Vagina (tissue), 2 donors: Measurements from ENCODE around the gene BTBD10. TPM values are rescaled to one million over a fixed set of nuclear protein-coding genes. Genes with fewer than 3 reads are reported as not detected.

Experiments used
- DNase-seq, 2 donors: peaks; one replicate each; pipeline ENCODE4 v3.0.0-alpha.2; 2017; ENCODE audit errors: extremely low spot score in 2 of 2
- H3K27ac ChIP-seq: fragments of 200-600 bp; sonication (generic); one replicate; pipeline ENCODE4 v1.5.1; 2019
- H3K27me3 ChIP-seq: fragments of 200-600 bp; sonication (generic); one replicate; pipeline ENCODE4 v1.5.1; 2019
- H3K36me3 ChIP-seq, 2 donors: fragments of 200-600 bp; sonication (generic); one replicate each; pipeline ENCODE4 v1.5.1; 2017 to 2019
- H3K4me1 ChIP-seq: fragments of 200-600 bp; sonication (generic); one replicate; pipeline ENCODE4 v1.5.1; 2019
- H3K4me3 ChIP-seq, 2 donors: fragments of 200-600 bp; sonication (generic); 1 replicate in 1 of 2; 2 replicates in 1 of 2; pipeline ENCODE4 v1.5.1; 2016 to 2019
- H3K9me3 ChIP-seq: fragments of 200-600 bp; sonication (generic); one replicate; pipeline ENCODE4 v1.5.1; 2019
- CTCF ChIP-seq, 3 experiments: fragments of 450-650 bp in 2 of 3; fragments of 200-600 bp in 1 of 3; sonication (generic) in 1 of 3; IDR thresholded peaks; one replicate each; pipeline ENCODE4 v1.5.1; 2017 to 2019; ENCODE audit warnings: antibody characterized with exemption in 3 of 3, mild to moderate bottlenecking in 2 of 3, moderate library complexity in 2 of 3
- POLR2A ChIP-seq, 2 donors: fragments of 450-650 bp; IDR thresholded peaks; one replicate each; pipeline ENCODE4 v1.6.1; 2017; ENCODE audit warnings: antibody characterized with exemption in 2 of 2, mild to moderate bottlenecking in 2 of 2, moderate library complexity in 2 of 2
- POLR2AphosphoS5 ChIP-seq, 2 donors: sonication (generic); formaldehyde crosslinking; IDR thresholded peaks; one replicate each; pipeline ENCODE4 v1.9.0; 2017; ENCODE audit warnings: antibody characterized with exemption in 2 of 2, mild to moderate bottlenecking in 2 of 2, low read depth in 1 of 2; ENCODE audit not compliant: insufficient read depth in 1 of 2
- intact Hi-C: fragments of 100-400 bp; cut with DNase I; formaldehyde crosslinking; loops from one replicate; pipeline ENCODE4 v1.15.1; 2023
- total RNA-seq: library from RNA; depleted of rRNA; stranded (reverse); fragments of >200 nt; gene quantifications from one replicate; pipeline ENCODE4 v1.2.3, GENCODE V29; 2016

The BTBD10 gene
- total RNA-seq, 1 donor from 2014 or later: 29.2 TPM

DNA sequence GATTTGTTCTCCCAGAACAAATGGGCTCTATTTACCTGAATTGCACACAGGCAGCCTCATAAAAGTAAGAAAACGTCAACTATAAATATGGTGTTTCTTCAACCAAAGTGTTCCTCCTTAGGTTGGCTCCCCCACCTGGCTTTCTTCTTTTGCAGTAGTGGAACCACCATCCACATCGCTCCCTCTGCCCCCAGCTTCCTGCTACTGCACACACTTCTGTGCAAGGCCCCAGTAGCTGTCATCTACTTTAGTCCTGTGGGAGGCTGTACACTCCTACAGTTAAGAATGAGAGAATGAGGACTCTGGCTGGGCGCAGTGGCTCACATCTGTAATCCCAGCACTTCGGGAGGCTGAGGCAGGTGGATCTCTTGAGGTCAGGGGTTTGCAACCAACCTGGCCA lies 95.9 kb downstream of the BTBD10 start:
- no peak for DNase-seq
- Histone ChIP-seq H3K27ac (no peak overlapping the region), H3K9me3 (no peaks in the 10 kb centered on the region), H3K4me3 (no peak overlapping the region), H3K36me3 (peaks cover 4 to 69% of the 10 kb centered on the region in 2 donors), H3K27me3 (no peaks in the 10 kb centered on the region), H3K4me1 (no peaks in the 10 kb centered on the region)
- intact Hi-C loops: no loop called here
- TF ChIP-seq POLR2A (IDR thresholded peaks at IDR 0.05) (no peak), CTCF (IDR thresholded peaks at IDR 0.05) (no peak)

GRCh38 chr11:13366266-13367026 lies 96.6 kb downstream of the BTBD10 start:
- intact Hi-C loops: no loop called here
- no peak overlapping the region for H3K4me3 ChIP-seq
- H3K27me3 ChIP-seq: no peaks in the 10 kb centered on the region
- peaks cover 4 to 68% of the 10 kb centered on the region in 2 donors for H3K36me3 ChIP-seq
- TF ChIP-seq CTCF (IDR thresholded peaks at IDR 0.05): no peak
- TF ChIP-seq POLR2A (IDR thresholded peaks at IDR 0.05): no peak
- TF ChIP-seq POLR2AphosphoS5 (IDR thresholded peaks at IDR 0.05; ENCODE audit: insufficient read depth in 1 of 2, low read depth in 1 of 2): no peak
- no peaks in the 10 kb centered on the region for H3K4me1 ChIP-seq
- no peaks in the 10 kb centered on the region for H3K9me3 ChIP-seq
- no peak overlapping the region for H3K27ac ChIP-seq
- no peak for DNase-seq

DNA sequence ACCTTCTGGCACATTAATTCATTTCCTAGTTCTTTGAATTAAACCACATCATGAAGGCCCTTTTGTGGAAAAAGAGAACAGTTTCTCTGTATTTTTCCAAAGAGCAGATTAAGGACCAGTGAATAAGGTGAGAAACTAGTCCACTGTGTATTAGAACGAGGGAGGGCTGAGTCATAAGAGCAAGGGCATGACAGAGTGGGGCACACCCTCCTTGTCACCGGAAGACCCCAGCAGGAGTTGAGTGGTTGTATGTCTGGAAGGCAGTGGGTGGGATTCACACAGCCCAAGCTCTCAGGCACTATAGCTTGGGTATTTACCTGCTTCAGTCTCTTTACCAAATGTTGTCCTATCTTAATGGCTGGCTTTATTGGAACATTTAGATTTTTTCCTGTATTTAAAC lies 98.6 kb downstream of the BTBD10 start:
- no peak for DNase-seq
- peaks cover 4 to 71% of the 10 kb centered on the region in 2 donors for H3K36me3 ChIP-seq
- H3K4me3 ChIP-seq: no peak overlapping the region
- intact Hi-C loops: no loop called here
- H3K9me3 ChIP-seq: no peaks in the 10 kb centered on the region
- no peaks in the 10 kb centered on the region for H3K27me3 ChIP-seq
- H3K27ac ChIP-seq: no peak overlapping the region
- H3K4me1 ChIP-seq: no peaks in the 10 kb centered on the region
- TF ChIP-seq POLR2A (IDR thresholded peaks at IDR 0.05) (no peak), CTCF (IDR thresholded peaks at IDR 0.05) (no peak), POLR2AphosphoS5 (IDR thresholded peaks at IDR 0.05; ENCODE audit: insufficient read depth in 1 of 2, low read depth in 1 of 2) (no peak)

DNA sequence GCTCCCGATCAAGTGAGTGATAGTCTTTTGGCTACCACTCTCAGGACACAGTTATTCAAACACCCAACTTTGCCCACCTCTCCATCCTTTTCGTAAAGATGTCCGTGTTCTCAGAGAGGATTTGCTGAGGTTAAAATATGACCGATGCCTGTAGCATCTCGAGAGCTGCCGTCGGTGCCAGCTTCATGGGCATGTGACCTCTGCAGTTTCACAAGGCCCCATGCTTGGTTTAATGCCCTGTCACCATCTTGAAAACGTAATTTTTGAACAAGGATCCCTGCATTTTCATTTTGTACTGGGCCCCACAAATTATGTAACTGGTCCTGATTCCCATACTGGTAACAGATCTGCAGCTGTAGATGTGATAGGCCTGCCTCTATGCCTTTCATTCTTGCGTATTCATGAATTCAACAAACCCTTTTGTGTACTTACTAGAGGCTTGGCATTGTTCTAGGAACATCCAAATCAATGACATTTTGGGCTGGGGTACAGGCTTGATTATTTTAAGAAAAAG lies 100.4 kb downstream of the BTBD10 start:
- no peak for DNase-seq
- no peaks in the 10 kb centered on the region for H3K27me3 ChIP-seq
- no peak overlapping the region for H3K27ac ChIP-seq
- H3K4me1 ChIP-seq: no peaks in the 10 kb centered on the region
- H3K36me3 ChIP-seq: peaks cover 4 to 69% of the 10 kb centered on the region in 2 donors
- intact Hi-C loops: no loop called here
- no peak for TF ChIP-seq POLR2AphosphoS5 (IDR thresholded peaks at IDR 0.05; ENCODE audit: insufficient read depth in 1 of 2, low read depth in 1 of 2)
- TF ChIP-seq POLR2A (IDR thresholded peaks at IDR 0.05): no peak
- no peak for TF ChIP-seq CTCF (IDR thresholded peaks at IDR 0.05)
- H3K4me3 ChIP-seq: no peak overlapping the region
- no peaks in the 10 kb centered on the region for H3K9me3 ChIP-seq

GRCh38 chr11:13358596-13359270 lies 104.3 kb downstream of the BTBD10 start:
- DNase-seq: no peak
- Histone ChIP-seq H3K36me3 (peaks cover 0 to 47% of the 10 kb centered on the region in 2 donors), H3K4me1 (no peaks in the 10 kb centered on the region), H3K27me3 (no peaks in the 10 kb centered on the region), H3K27ac (no peak overlapping the region), H3K4me3 (no peak overlapping the region), H3K9me3 (no peaks in the 10 kb centered on the region)
- intact Hi-C loops: no loop called here
- no peak for TF ChIP-seq CTCF (IDR thresholded peaks at IDR 0.05)
- no peak for TF ChIP-seq POLR2A (IDR thresholded peaks at IDR 0.05)
- TF ChIP-seq POLR2AphosphoS5 (IDR thresholded peaks at IDR 0.05; ENCODE audit: insufficient read depth in 1 of 2, low read depth in 1 of 2): no peak
